GM12878 (cell line): ENCODE measurements around the gene HOXB3. TPM values are rescaled to one million over a fixed set of nuclear protein-coding genes. Genes with fewer than 3 reads are reported as not detected.

Source experiments
- ATF3 ChIP-seq: IDR thresholded peaks from 2 replicates; pipeline ENCODE4 v1.6.1; 2011; ENCODE audit warnings: low read depth, mild to moderate bottlenecking, low read length, moderate library complexity, borderline replicate concordance; ENCODE audit errors: extremely low read depth
- BCL3 ChIP-seq: IDR thresholded peaks from 2 replicates; pipeline ENCODE4 v1.6.1; 2011; ENCODE audit warnings: borderline replicate concordance, low read depth, mild to moderate bottlenecking, moderate library complexity, low read length; ENCODE audit not compliant: insufficient read depth, poor library complexity, severe bottlenecking
- CEBPZ ChIP-seq: fragments of 150-350 bp; IDR thresholded peaks from 2 replicates; pipeline ENCODE4 v1.6.1; 2016; ENCODE audit warnings: low read depth, low read length
- CHD2 ChIP-seq: IDR thresholded peaks from 2 replicates; pipeline ENCODE4 v1.6.1; 2011; ENCODE audit warnings: low read depth, low read length, improper control_type of control experiment, borderline replicate concordance
- CREB1 ChIP-seq: IDR thresholded peaks from 2 replicates; pipeline ENCODE4 v1.6.1; 2012; ENCODE audit warnings: low read depth, mild to moderate bottlenecking, inconsistent platforms
- GABPA ChIP-seq: IDR thresholded peaks from 2 replicates; pipeline ENCODE4 v1.6.1; 2014; ENCODE audit warnings: antibody characterized with exemption, low read depth, mild to moderate bottlenecking, inconsistent platforms
- IKZF1 ChIP-seq: fragments of 450-650 bp; conservative IDR thresholded peaks from 2 replicates; pipeline ENCODE4 v1.6.1; 2017; ENCODE audit warnings: antibody characterized with exemption, mild to moderate bottlenecking
- IRF3 ChIP-seq: fragments of 450-650 bp; IDR thresholded peaks from 2 replicates; pipeline ENCODE4 v1.6.1; 2014; ENCODE audit warnings: mild to moderate bottlenecking
- KLF5 ChIP-seq: fragments of 450-650 bp; IDR thresholded peaks from 2 replicates; pipeline ENCODE4 v1.6.1; 2014; ENCODE audit warnings: mild to moderate bottlenecking; ENCODE audit not compliant: partially characterized antibody
- MXI1 ChIP-seq: fragments of 150-350 bp; IDR thresholded peaks from 2 replicates; pipeline ENCODE4 v1.6.1; 2011; ENCODE audit warnings: low read depth, mild to moderate bottlenecking, inconsistent platforms, low read length, improper control_type of control experiment
- NR2C1 ChIP-seq: fragments of 450-650 bp; IDR thresholded peaks from 2 replicates; pipeline ENCODE4 v1.6.1; 2017; ENCODE audit warnings: antibody characterized with exemption, mild to moderate bottlenecking, moderate library complexity
- RCOR1 ChIP-seq: conservative IDR thresholded peaks from 2 replicates; pipeline ENCODE4 v1.6.1; 2012; ENCODE audit warnings: low read depth, low read length, improper control_type of control experiment
- SKIL ChIP-seq: fragments of 450-650 bp; IDR thresholded peaks from 2 replicates; pipeline ENCODE4 v1.6.1; 2017; ENCODE audit warnings: mild to moderate bottlenecking, low read depth, inconsistent platforms; ENCODE audit not compliant: poor library complexity, severe bottlenecking
- TAF1 ChIP-seq: IDR thresholded peaks from 2 replicates; pipeline ENCODE4 v1.6.1; 2011; ENCODE audit warnings: mild to moderate bottlenecking, low read depth, low read length, borderline replicate concordance
- USF1 ChIP-seq: IDR thresholded peaks from 2 replicates; pipeline ENCODE4 v1.6.1; 2011; ENCODE audit warnings: borderline replicate concordance, low read depth, mild to moderate bottlenecking, moderate library complexity, mixed read lengths, low read length; ENCODE audit not compliant: insufficient read depth; ENCODE audit errors: extremely low read length
- ZNF384 ChIP-seq: IDR thresholded peaks from 2 replicates; pipeline ENCODE4 v1.6.1; 2012; ENCODE audit warnings: low read depth, mild to moderate bottlenecking, low read length, improper control_type of control experiment, borderline replicate concordance
- polyA plus RNA-seq, 11 experiments: library from polyadenylated mRNA; depleted of rRNA in 4 of 11; unstranded in 6 of 11; stranded (reverse) in 5 of 11; fragments of >200 nt; fragmentation: Nextera tagmentation in 4 of 11; fragmentation: Illumina TruSeq in 1 of 11; extraction: Ambion mirVana in 4 of 11; extraction: Trizol in 1 of 11; gene quantifications; 1 replicate in 1 of 11; 2 replicates in 10 of 11; pipeline versions ENCODE4 v1.2.1 to v1.2.3, GENCODE V29; 2011 to 2016; ENCODE audit warnings: inconsistent platforms in 2 of 11, missing spikeins in 2 of 11, low read depth in 1 of 11
- total RNA-seq, 4 experiments: library from RNA; depleted of rRNA in 3 of 4; stranded (reverse); fragments of >200 nt in 3 of 4; fragmentation: Illumina TruSeq in 1 of 4; extraction: Trizol in 1 of 4; gene quantifications; 2 replicates each; pipeline versions ENCODE4 v1.2.1 to v1.2.3, GENCODE V29; 2013 to 2021

Gene HOXB3
- total and polyA plus RNA-seq, 10 of the 15 experiments (the other 5 are each of a cell fraction or from before 2014, with no cell fraction given) = 0.19 to 7.7 (median 2.9) TPM

- TF ChIP-seq IRF3 (no peak), NR2C1 (peak; percentile 33; the same call in 1 of the 2 replicates), KLF5 (no peak), CHD2 (0 out of 2 replicates have a peak, but pooled peaks have one; percentile 42), CEBPZ (no peak), IKZF1 (0 out of 2 replicates have a peak, but pooled peaks have one; percentile 14), MXI1 (no peak), USF1 (no peak), ZNF384 (no peak), GABPA (no peak), ATF3 (no peak), RCOR1 (0 out of 2 replicates have a peak, but pooled peaks have one; percentile 32), TAF1 (0 out of 2 replicates have a peak, but pooled peaks have one; percentile 2), CREB1 (no peak), SKIL (no peak), BCL3 (no peak)
Measured at GRCh38 chr17:48578616-48579470, 11.2 kb downstream of the HOXB3 start (continued).
